Panc1 (cell line): ENCODE results near the gene TIAM2. TPM values are rescaled to one million over a fixed set of nuclear protein-coding genes. Genes with fewer than 3 reads are reported as not detected.

Experiments used
- ATAC-seq: fragments of 200-7000 bp; cut with Tn5 transposase; 2 replicates; pipeline ENCODE4 v1.9.1; 2020; ENCODE audit warnings: mild to moderate bottlenecking, moderate library complexity
- BruUV-seq: library from RNA; stranded (reverse); fragments of 400-500 nt; replicated peaks from 2 replicates; lab custom pipeline; 2021; lab: Mats Ljungman, UMichigan
- CTCF ChIA-PET: fragments of 300-600 bp; sonication (Branson Sonifier 250); formaldehyde crosslinking; loops from one replicate; lab custom pipeline; 2022; ENCODE audit warnings: antibody characterized with exemption; lab: Charles Lee
- POLR2A ChIA-PET: fragments of 300-600 bp; sonication (Branson Sonifier 250); formaldehyde crosslinking; loops from one replicate; lab custom pipeline; 2022; ENCODE audit warnings: antibody characterized with exemption; lab: Charles Lee
- DNase-seq: peaks from one replicate; pipeline ENCODE4 v3.0.0-alpha.2; 2010; ENCODE audit warnings: low read depth, low spot score
- H3K27ac ChIP-seq: 2 replicates; pipeline ENCODE4 v1.5.1; 2011; ENCODE audit warnings: mild to moderate bottlenecking, low read length, inconsistent platforms
- H3K27me3 ChIP-seq: fragments of 200-500 bp; sonication (Bioruptor generic); 2 replicates; pipeline ENCODE4 v1.6.0; 2014; ENCODE audit warnings: low read length, inconsistent platforms; ENCODE audit not compliant: control insufficient read depth, insufficient read depth
- H3K36me3 ChIP-seq: fragments of 200-500 bp; sonication (Bioruptor generic); 2 replicates; pipeline ENCODE4 v1.5.1; 2014; ENCODE audit warnings: inconsistent platforms, mild to moderate bottlenecking, low read length, moderate library complexity; ENCODE audit not compliant: control insufficient read depth, insufficient read depth
- H3K4me1 ChIP-seq: 2 replicates; pipeline ENCODE4 v1.5.1; 2011; ENCODE audit warnings: inconsistent platforms, mild to moderate bottlenecking, low read length, moderate library complexity; ENCODE audit not compliant: control insufficient read depth, insufficient read depth
- H3K4me3 ChIP-seq, 2 experiments: 2 replicates each; pipeline ENCODE4 v1.5.1; 2011 to 2012; ENCODE audit warnings: low read depth in 2 of 2, low read length in 2 of 2, mild to moderate bottlenecking in 2 of 2, inconsistent platforms in 1 of 2, moderate library complexity in 1 of 2
- H3K9me3 ChIP-seq: fragments of 200-500 bp; sonication (Bioruptor generic); 2 replicates; pipeline ENCODE4 v1.5.1; 2014; ENCODE audit warnings: low read depth, mild to moderate bottlenecking, inconsistent platforms, low read length, moderate library complexity; ENCODE audit not compliant: control insufficient read depth, insufficient read depth
- POLR2AphosphoS5 ChIP-seq: IDR thresholded peaks from 2 replicates; pipeline ENCODE4 v1.6.1; 2012; ENCODE audit warnings: mild to moderate bottlenecking, low read depth, low read length, moderate library complexity
- REST ChIP-seq, 2 experiments: IDR thresholded peaks; 2 replicates each; pipeline ENCODE4 v1.6.1; 2011 to 2012; ENCODE audit warnings: low read depth in 2 of 2, control low read depth in 1 of 2, low read length in 1 of 2, mild to moderate bottlenecking in 1 of 2, moderate library complexity in 1 of 2; ENCODE audit not compliant: insufficient read depth in 1 of 2
- SIN3A ChIP-seq: IDR thresholded peaks from 2 replicates; pipeline ENCODE4 v1.6.1; 2012; ENCODE audit warnings: low read depth, mild to moderate bottlenecking, low read length, moderate library complexity, borderline replicate concordance; ENCODE audit not compliant: insufficient read depth
- TCF7L2 ChIP-seq: IDR thresholded peaks from 2 replicates; pipeline ENCODE4 v1.6.1; 2011; ENCODE audit warnings: mild to moderate bottlenecking, low read depth, low read length, inconsistent platforms
- in situ Hi-C: cut with HindIII; loops from 2 replicates; pipeline ENCODE4 v1.10.0; 2016; ENCODE audit warnings: low sequenced_read_pairs, low pct_unique_long_range_greater_than_20kb
- intact Hi-C: fragments of 100-400 bp; cut with micrococcal nuclease; formaldehyde crosslinking; loops from one replicate; pipeline ENCODE4 v1.10.0; 2022; ENCODE audit not compliant: unreplicated experiment
- total RNA-seq: library from RNA; stranded (reverse); gene quantifications from one replicate; pipeline ENCODE4 v1.2.1, GENCODE V29; 2021; ENCODE audit not compliant: unreplicated experiment
- TF ChIP-seq, protein P1 (sequence below): fragments of 450-650 bp; IDR thresholded peaks from 2 replicates; pipeline ENCODE4 v1.5.1; 2017; ENCODE audit warnings: mild to moderate bottlenecking

The TIAM2 gene
- total RNA-seq, 1 experiment from 2014 or later: 14.9 TPM

DNA sequence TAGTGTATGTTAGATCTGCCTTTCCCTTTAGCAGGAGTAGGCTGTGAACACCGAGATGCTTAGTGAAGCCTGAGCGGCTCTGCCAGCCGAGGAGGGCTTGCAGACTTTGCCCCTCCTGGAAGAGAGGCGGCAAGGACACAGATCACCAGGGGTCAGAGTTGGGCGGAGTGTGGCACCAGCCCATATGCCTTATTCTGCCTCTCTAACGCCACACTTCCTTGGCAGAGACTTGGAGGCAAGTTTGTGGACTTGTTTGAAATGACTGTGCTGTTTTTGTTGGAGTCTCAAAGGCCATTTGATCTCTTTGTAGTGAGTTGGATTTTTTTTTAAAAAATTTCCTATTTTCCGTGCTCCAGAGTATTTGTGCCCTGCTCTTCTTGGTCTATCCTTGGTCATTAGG lies 224.2 kb downstream of the TIAM2 start:
- in situ Hi-C loops (no loop called here), intact Hi-C loops (no loop called here)
- DNase-seq (no peak), ATAC-seq (no peak)
- Histone ChIP-seq H3K4me3 (no peak overlapping the region), H3K27ac (peak overlapping the region; percentile 14; the same call in 1 of the 2 replicates), H3K9me3 (no peaks in the 10 kb centered on the region), H3K36me3 (no peaks in the 10 kb centered on the region), H3K4me1 (peaks cover 18% of the 10 kb centered on the region), H3K27me3 (no peaks in the 10 kb centered on the region)
- CTCF ChIA-PET: interaction anchor here (0.7 kb wide), 1 partner anchor 59 kb away, joined by 4 read pairs; no protein-coding TSS in a partner anchor
- POLR2A ChIA-PET: no interaction called here
- BruUV-seq: no TSS peak
- no peak for TF ChIP-seq REST (IDR thresholded peaks at IDR 0.05; ENCODE audit: insufficient read depth in 1 of 2, low read depth in 2 of 2, low read length in 1 of 2)
- no peak for TF ChIP-seq SIN3A

DNA sequence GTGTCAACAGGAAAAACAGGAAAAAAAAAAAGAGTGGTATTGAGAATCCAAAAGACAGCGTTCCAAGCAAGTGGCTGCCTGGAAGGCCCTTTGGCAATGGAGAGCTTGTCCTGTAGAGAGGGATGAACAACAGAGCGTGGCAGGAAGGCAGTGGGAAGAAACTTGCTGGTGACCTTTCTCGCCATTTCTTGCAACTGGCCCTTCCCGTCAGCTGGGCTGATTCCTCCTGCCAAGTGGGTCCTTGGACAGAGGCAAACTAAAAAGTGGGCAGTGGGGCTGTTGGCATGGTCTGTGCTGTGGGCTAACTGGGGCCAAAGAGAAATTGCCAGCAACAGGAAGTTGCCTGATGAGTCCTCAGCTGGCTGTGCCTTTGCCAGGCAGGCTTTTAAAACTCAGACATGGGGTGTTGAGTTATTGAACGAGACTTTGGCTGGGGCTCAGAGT lies 224.8 kb downstream of the TIAM2 start:
- intact Hi-C loops: no loop called here
- H3K27me3 ChIP-seq: no peaks in the 10 kb centered on the region
- H3K9me3 ChIP-seq: no peaks in the 10 kb centered on the region
- in situ Hi-C loops: no loop called here
- H3K4me1 ChIP-seq: peaks cover 18% of the 10 kb centered on the region
- POLR2A ChIA-PET: no interaction called here
- CTCF ChIA-PET: no interaction called here
- no peak overlapping the region for H3K4me3 ChIP-seq
- BruUV-seq: no TSS peak
- DNase-seq (no peak), ATAC-seq (no peak)
- H3K27ac ChIP-seq: peak overlapping the region; percentile 14; the same call in 1 of the 2 replicates
- no peaks in the 10 kb centered on the region for H3K36me3 ChIP-seq
- TF ChIP-seq REST (IDR thresholded peaks at IDR 0.05; ENCODE audit: insufficient read depth in 1 of 2, low read depth in 2 of 2, low read length in 1 of 2) (no peak), POLR2AphosphoS5 (no peak), SIN3A (no peak), TCF7L2 (no peak)
- TF ChIP-seq, protein P1, sequence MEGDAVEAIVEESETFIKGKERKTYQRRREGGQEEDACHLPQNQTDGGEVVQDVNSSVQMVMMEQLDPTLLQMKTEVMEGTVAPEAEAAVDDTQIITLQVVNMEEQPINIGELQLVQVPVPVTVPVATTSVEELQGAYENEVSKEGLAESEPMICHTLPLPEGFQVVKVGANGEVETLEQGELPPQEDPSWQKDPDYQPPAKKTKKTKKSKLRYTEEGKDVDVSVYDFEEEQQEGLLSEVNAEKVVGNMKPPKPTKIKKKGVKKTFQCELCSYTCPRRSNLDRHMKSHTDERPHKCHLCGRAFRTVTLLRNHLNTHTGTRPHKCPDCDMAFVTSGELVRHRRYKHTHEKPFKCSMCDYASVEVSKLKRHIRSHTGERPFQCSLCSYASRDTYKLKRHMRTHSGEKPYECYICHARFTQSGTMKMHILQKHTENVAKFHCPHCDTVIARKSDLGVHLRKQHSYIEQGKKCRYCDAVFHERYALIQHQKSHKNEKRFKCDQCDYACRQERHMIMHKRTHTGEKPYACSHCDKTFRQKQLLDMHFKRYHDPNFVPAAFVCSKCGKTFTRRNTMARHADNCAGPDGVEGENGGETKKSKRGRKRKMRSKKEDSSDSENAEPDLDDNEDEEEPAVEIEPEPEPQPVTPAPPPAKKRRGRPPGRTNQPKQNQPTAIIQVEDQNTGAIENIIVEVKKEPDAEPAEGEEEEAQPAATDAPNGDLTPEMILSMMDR: no peak
